VCaP (cell line): ENCODE results near the gene KCNMA1.

Source experiments
- H3K27ac ChIP-seq: fragments of 450-650 bp; 2 replicates; pipeline ENCODE4 v1.5.1; 2017
- CTCF ChIP-seq: fragments of 450-650 bp; conservative IDR thresholded peaks from 2 replicates; pipeline ENCODE4 v1.5.1; 2017; ENCODE audit warnings: mild to moderate bottlenecking, moderate library complexity

The KCNMA1 gene

GRCh38 chr10:77026148-77026547 is 611.5 kb downstream of the KCNMA1 start:
- no peak for TF ChIP-seq CTCF
- no peak overlapping the region for H3K27ac ChIP-seq

GRCh38 chr10:77024461-77024860 is 613.1 kb downstream of the KCNMA1 start:
- no peak for TF ChIP-seq CTCF
- no peak overlapping the region for H3K27ac ChIP-seq

GRCh38 chr10:77023396-77023795 is 614.2 kb downstream of the KCNMA1 start:
- H3K27ac ChIP-seq: no peak overlapping the region
- TF ChIP-seq CTCF: no peak

- no peak overlapping the region for H3K27ac ChIP-seq
- no peak for TF ChIP-seq CTCF
Measured at GRCh38 chr10:77022671-77023070, 614.9 kb downstream of the KCNMA1 start.

- no peak for TF ChIP-seq CTCF
- no peak overlapping the region for H3K27ac ChIP-seq
Measured at GRCh38 chr10:77021966-77022490, 615.6 kb downstream of the KCNMA1 start.

GRCh38 chr10:77020426-77021040 is 617.1 kb downstream of the KCNMA1 start:
- H3K27ac ChIP-seq: no peak overlapping the region
- TF ChIP-seq CTCF: no peak

GRCh38 chr10:77016855-77017254 is 620.8 kb downstream of the KCNMA1 start:
- no peak overlapping the region for H3K27ac ChIP-seq

More at GRCh38 chr10:77016855-77017254, 620.8 kb downstream of the KCNMA1 start:
- no peak for TF ChIP-seq CTCF
